Smooth muscle cell (in vitro differentiated cells): ENCODE results near the gene PEX14. TPM values are rescaled to one million over a fixed set of nuclear protein-coding genes. Genes with fewer than 3 reads are reported as not detected.

Source experiments
- DNase-seq: peaks from one replicate; lab custom pipeline; 2025; ENCODE audit not compliant: unreplicated experiment; lab: John Stamatoyannopoulos, UW
- H2AFZ ChIP-seq: fragments of 200-600 bp; sonication (generic); 2 replicates; pipeline ENCODE4 v1.6.0; 2016; ENCODE audit warnings: antibody characterized with exemption, low read depth, mild to moderate bottlenecking
- H3F3A ChIP-seq: fragments of 200-600 bp; sonication (generic); 2 replicates; pipeline ENCODE4 v1.6.0; 2017; ENCODE audit warnings: antibody characterized with exemption, low read depth
- H3K27ac ChIP-seq: fragments of 200-600 bp; sonication (generic); 2 replicates; pipeline ENCODE4 v1.5.1; 2016; ENCODE audit warnings: low read depth, mild to moderate bottlenecking
- H3K27me3 ChIP-seq: fragments of 200-600 bp; sonication (generic); 2 replicates; pipeline ENCODE4 v1.6.1; 2016; ENCODE audit warnings: low read depth, mild to moderate bottlenecking
- H3K36me3 ChIP-seq: fragments of 200-600 bp; sonication (generic); 2 replicates; pipeline ENCODE4 v1.5.1; 2016; ENCODE audit warnings: low read depth
- H3K4me1 ChIP-seq: fragments of 200-600 bp; sonication (generic); 2 replicates; pipeline ENCODE4 v1.5.1; 2016; ENCODE audit warnings: low read depth
- H3K4me2 ChIP-seq: fragments of 200-600 bp; sonication (generic); 2 replicates; pipeline ENCODE4 v1.6.0; 2016; ENCODE audit warnings: mild to moderate bottlenecking
- H3K4me3 ChIP-seq: fragments of 200-600 bp; sonication (generic); 2 replicates; pipeline ENCODE4 v1.5.1; 2016; ENCODE audit warnings: mild to moderate bottlenecking
- H3K79me2 ChIP-seq: fragments of 200-600 bp; sonication (generic); 2 replicates; pipeline ENCODE4 v1.6.0; 2016; ENCODE audit warnings: low read depth, mild to moderate bottlenecking
- H3K9ac ChIP-seq: fragments of 200-600 bp; sonication (generic); 2 replicates; pipeline ENCODE4 v1.6.0; 2016; ENCODE audit warnings: low read depth
- H3K9me3 ChIP-seq: fragments of 200-600 bp; sonication (generic); replicated peaks from 2 replicates; pipeline ENCODE4 v1.5.1; 2016; ENCODE audit warnings: low read depth
- H4K20me1 ChIP-seq: fragments of 200-600 bp; sonication (generic); 2 replicates; pipeline ENCODE4 v1.6.0; 2016; ENCODE audit warnings: low read depth
- WGBS: methylation state at CpG from one replicate; pipeline ENCODE4 v1.1.7; 2016; ENCODE audit warnings: low lambda C conversion rate; 5-methylcytosine and 5-hydroxymethylcytosine counted together
- polyA plus RNA-seq: library from polyadenylated mRNA; unstranded; fragments of >200 nt; fragmentation: Nextera tagmentation; extraction: Ambion mirVana; gene quantifications from 2 replicates; pipeline ENCODE4 v1.2.1, GENCODE V29; 2016
- total RNA-seq: library from RNA; depleted of rRNA; stranded (reverse); fragments of >200 nt; gene quantifications from 2 replicates; pipeline ENCODE4 v1.2.3, GENCODE V29; 2014
- TF ChIP-seq, protein P1 (sequence below): fragments of 200-600 bp; sonication (generic); IDR thresholded peaks from 2 replicates; pipeline ENCODE4 v1.5.1; 2017; ENCODE audit warnings: borderline replicate concordance, mild to moderate bottlenecking, antibody characterized with exemption; ENCODE audit not compliant: insufficient read depth, poor library complexity, severe bottlenecking

PEX14 gene
- total and polyA plus RNA-seq, 2 experiments from 2014 or later, result 14.2 to 15.2 TPM

GRCh38 chr1:10626131-10626731 is 151.5 kb downstream of the PEX14 start:
- WGBS, result 93% methylated on average over 13 of the region's 13 CpGs
- TF ChIP-seq, protein P1, sequence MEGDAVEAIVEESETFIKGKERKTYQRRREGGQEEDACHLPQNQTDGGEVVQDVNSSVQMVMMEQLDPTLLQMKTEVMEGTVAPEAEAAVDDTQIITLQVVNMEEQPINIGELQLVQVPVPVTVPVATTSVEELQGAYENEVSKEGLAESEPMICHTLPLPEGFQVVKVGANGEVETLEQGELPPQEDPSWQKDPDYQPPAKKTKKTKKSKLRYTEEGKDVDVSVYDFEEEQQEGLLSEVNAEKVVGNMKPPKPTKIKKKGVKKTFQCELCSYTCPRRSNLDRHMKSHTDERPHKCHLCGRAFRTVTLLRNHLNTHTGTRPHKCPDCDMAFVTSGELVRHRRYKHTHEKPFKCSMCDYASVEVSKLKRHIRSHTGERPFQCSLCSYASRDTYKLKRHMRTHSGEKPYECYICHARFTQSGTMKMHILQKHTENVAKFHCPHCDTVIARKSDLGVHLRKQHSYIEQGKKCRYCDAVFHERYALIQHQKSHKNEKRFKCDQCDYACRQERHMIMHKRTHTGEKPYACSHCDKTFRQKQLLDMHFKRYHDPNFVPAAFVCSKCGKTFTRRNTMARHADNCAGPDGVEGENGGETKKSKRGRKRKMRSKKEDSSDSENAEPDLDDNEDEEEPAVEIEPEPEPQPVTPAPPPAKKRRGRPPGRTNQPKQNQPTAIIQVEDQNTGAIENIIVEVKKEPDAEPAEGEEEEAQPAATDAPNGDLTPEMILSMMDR, result no peak
- Histone ChIP-seq H3K9me3 (no peaks in the 10 kb centered on the region), H4K20me1 (no peaks in the 10 kb centered on the region), H3K79me2 (no peaks in the 10 kb centered on the region), H2AFZ (no peak overlapping the region), H3K36me3 (no peaks in the 10 kb centered on the region), H3F3A (no peaks in the 10 kb centered on the region), H3K4me3 (no peak overlapping the region), H3K27me3 (no peaks in the 10 kb centered on the region), H3K27ac (no peak overlapping the region), H3K4me1 (no peaks in the 10 kb centered on the region), H3K9ac (no peak overlapping the region), H3K4me2 (no peak overlapping the region)
- DNase-seq, result no peak

DNA sequence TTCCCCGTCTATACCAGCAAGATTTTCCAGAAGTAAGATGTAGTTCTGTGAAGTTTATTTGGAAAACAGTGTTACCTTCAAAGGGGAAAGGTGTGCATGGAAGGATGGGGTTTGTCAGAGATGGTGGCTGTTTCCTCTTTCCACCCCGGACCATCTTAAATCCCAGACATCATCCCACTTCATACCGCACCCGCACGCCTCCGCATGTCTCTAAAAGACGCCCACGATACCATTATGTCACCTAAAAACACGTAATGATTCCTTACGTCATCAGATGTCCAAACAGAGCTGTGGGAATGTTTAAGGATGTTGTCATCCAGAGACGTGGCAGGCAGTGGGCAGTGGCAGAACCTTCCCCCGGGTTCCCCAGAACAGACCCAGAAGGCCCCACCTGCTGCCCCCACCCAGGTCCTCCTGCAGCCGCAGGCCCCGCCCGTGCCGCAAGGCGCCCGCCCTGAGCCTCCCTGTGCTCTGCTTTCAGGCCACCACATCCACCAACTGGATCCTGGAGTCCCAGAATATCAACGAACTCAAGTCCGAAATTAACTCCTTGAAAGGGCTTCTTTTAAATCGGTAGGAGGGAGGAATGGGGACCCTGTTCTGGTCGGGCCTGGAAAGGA is 152.2 kb downstream of the PEX14 start:
- H3K36me3 ChIP-seq, result no peaks in the 10 kb centered on the region
- H3K27ac ChIP-seq, result no peak overlapping the region
- no peaks in the 10 kb centered on the region for H3K27me3 ChIP-seq
- H2AFZ ChIP-seq, result no peak overlapping the region
- no peak overlapping the region for H3K9ac ChIP-seq
- H3F3A ChIP-seq, result no peaks in the 10 kb centered on the region
- TF ChIP-seq, protein P1, result no peak
- no peaks in the 10 kb centered on the region for H3K9me3 ChIP-seq
- H3K4me1 ChIP-seq, result peaks cover 3% of the 10 kb centered on the region
- no peak for DNase-seq
- no peak overlapping the region for H3K4me2 ChIP-seq
- no peak overlapping the region for H3K4me3 ChIP-seq
- no peaks in the 10 kb centered on the region for H3K79me2 ChIP-seq
- H4K20me1 ChIP-seq, result no peaks in the 10 kb centered on the region
- 90% methylated on average over 22 of the region's 22 CpGs for WGBS

DNA sequence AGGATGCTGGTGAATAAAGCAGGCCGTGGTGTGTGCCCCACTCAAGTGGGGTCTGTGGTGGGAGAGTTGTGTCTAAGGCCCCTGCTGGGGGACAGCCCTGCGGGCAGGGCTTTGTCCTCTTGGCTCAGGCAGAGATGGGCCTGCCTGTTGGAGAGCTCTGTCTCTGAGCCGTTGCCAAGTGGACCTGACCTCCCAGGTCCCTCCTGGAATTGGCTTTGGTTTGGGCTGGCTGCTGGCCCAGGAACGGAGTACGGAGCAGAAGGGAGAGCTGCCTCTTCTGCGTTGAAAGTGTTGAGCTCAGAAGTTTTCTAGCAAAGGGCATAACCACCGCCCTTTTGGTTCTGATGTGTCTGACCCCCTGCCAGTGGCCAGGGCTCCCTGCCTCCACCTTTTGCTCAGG is 153.9 kb downstream of the PEX14 start:
- H3K4me2 ChIP-seq, result no peak overlapping the region
- H3K4me1 ChIP-seq, result peaks cover 12% of the 10 kb centered on the region
- H3K9me3 ChIP-seq, result no peaks in the 10 kb centered on the region
- TF ChIP-seq, protein P1, result no peak
- no peak overlapping the region for H2AFZ ChIP-seq
- H3F3A ChIP-seq, result no peaks in the 10 kb centered on the region
- H3K27ac ChIP-seq, result no peak overlapping the region
- H3K36me3 ChIP-seq, result no peaks in the 10 kb centered on the region
- H3K9ac ChIP-seq, result no peak overlapping the region
- 98% methylated on average over 7 of the region's 7 CpGs for WGBS
- no peaks in the 10 kb centered on the region for H4K20me1 ChIP-seq
- H3K27me3 ChIP-seq, result no peaks in the 10 kb centered on the region
- H3K4me3 ChIP-seq, result no peak overlapping the region
- DNase-seq, result no peak
- H3K79me2 ChIP-seq, result no peaks in the 10 kb centered on the region
